Measurements from ENCODE around the gene NACC2.

DNA sequence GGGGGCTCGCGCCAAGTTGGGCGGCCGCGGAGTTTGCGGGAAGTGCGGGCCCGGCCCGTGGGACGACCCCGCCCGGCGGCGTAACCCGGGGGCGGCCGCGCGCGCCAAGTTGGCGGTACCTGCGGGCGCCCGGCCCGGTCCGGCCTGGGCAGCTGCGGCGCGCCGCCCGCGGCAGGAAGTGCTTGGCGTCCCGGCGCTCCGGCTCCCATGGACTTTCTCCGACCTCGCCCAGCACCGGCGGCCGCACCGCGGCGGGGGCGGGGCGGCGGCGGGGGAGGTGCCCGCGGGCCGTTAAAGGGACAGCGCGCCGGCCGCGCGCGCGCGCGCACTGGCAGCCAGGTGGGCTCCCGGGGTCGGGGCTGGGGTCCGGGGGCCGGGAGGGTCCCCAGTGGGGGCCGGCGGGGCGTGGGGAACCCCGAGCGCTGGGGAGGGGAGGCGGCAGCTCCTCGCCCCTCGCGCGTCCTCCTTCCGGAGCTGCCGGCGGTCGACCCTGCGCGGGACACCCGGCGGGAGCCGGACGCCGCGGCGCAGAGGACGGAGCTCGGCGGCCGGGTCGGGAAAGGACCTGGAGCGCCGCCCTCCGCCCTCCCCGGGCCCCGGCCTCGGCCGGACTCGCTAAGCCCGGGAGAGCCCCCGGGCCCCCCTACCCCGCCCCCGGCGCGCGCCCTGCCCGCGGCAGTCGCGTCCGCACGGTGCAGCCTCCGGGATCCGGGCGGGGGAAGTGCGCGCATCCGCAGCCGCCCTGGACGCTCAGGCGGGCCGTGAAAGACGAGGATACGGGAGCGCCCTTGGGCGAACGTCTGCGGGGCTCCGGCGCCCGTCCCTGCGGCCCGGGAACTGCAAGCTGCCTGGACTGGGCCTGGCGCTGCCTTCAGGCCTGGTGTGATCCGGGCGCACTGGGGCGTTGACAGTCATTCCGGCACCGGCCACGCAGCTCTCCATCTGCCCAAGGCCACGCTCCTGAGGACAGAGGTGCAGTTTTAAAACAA is at the start of gene NACC2:
- TF ChIP-seq, protein P1, sequence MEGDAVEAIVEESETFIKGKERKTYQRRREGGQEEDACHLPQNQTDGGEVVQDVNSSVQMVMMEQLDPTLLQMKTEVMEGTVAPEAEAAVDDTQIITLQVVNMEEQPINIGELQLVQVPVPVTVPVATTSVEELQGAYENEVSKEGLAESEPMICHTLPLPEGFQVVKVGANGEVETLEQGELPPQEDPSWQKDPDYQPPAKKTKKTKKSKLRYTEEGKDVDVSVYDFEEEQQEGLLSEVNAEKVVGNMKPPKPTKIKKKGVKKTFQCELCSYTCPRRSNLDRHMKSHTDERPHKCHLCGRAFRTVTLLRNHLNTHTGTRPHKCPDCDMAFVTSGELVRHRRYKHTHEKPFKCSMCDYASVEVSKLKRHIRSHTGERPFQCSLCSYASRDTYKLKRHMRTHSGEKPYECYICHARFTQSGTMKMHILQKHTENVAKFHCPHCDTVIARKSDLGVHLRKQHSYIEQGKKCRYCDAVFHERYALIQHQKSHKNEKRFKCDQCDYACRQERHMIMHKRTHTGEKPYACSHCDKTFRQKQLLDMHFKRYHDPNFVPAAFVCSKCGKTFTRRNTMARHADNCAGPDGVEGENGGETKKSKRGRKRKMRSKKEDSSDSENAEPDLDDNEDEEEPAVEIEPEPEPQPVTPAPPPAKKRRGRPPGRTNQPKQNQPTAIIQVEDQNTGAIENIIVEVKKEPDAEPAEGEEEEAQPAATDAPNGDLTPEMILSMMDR (IDR thresholded peaks at IDR 0.05), result 0 out of 2 replicates have a peak, but pooled peaks have one; percentile 2
- TF ChIP-seq ZFX (IDR thresholded peaks at IDR 0.05; ENCODE audit: borderline replicate concordance), result no peak

All from 22Rv1 (cell line).